ENCODE data around the gene CLK2.

DNA sequence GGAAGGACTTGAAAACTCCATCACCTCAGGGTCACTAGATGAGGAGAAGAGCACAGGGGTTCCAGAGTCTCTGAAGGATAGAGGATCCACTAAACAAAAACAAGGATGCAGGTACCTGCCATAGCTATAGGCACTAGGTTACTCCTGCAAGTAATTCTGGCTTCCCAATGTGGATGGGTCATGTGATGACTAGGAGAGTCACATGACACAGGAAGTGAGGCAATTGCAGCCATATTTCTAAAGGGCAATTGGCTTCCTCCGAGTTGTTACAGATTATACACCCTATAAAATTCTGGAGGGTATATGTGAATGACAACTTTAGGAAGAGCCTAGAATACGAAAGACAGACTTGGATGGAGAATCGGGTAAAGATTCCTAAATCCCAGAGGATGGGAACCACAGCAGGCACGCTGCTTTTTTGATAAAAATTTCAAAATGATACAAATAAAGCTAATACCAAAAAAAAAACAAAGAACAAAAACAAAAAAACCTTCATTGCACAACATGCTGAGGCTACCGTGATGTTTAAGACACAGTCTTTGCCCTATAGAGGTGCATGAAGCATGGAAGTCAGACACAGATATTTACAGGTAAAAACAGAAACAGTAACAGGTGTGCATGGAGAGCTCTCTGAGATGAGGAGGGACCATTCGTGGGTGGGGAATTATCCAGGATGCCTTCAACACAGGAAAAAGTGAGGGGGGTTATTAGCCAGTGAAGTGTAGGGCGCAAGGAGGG is 54.3 kb downstream of the CLK2 start:
- no peak for TF ChIP-seq CTCF (conservative IDR thresholded peaks at IDR 0.05 in 1 of 2, IDR thresholded peaks at IDR 0.05 in 1 of 2; ENCODE audit: extremely low read depth in 1 of 2, insufficient read depth in 1 of 2, low read depth in 1 of 2, low read length in 2 of 2)
- TF ChIP-seq EZH2 (IDR thresholded peaks at IDR 0.05; ENCODE audit: borderline replicate concordance, low read length), result no peak

Data from mammary epithelial cell (primary cell).